IPS-18c (cell line): ENCODE results near the gene PLCE1.

ENCODE experiments used
- H3K4me3 ChIP-seq: 2 replicates; pipeline ENCODE4 v1.7.0; 2013; ENCODE audit warnings: low read depth, mild to moderate bottlenecking, low read length, moderate library complexity; ENCODE audit not compliant: insufficient read depth
- H3K9me3 ChIP-seq: one replicate; pipeline ENCODE4 v1.6.1; 2013; ENCODE audit warnings: mild to moderate bottlenecking, low read length, moderate library complexity; ENCODE audit not compliant: control insufficient read depth, insufficient read depth

Gene PLCE1

GRCh38 chr10:93991114-93991513 lies 2.6 kb upstream of the PLCE1 start:
- Histone ChIP-seq H3K4me3 (no peak overlapping the region), H3K9me3 (no peaks in the 10 kb centered on the region)

- no peak overlapping the region for H3K4me3 ChIP-seq
- no peaks in the 10 kb centered on the region for H3K9me3 ChIP-seq
Measured at GRCh38 chr10:93991596-93992284, 2.0 kb upstream of the PLCE1 start.

GRCh38 chr10:93992400-93993030 lies 1.2 kb upstream of the PLCE1 start:
- Histone ChIP-seq H3K4me3 (no peak overlapping the region), H3K9me3 (no peaks in the 10 kb centered on the region)

- H3K4me3 ChIP-seq = peak overlapping the region; percentile 49
- H3K9me3 ChIP-seq = no peaks in the 10 kb centered on the region
Measured at GRCh38 chr10:93993414-93993781, 333 bp upstream of the PLCE1 start.

- H3K4me3 ChIP-seq = peak overlapping the region; percentile 68
- H3K9me3 ChIP-seq = no peaks in the 10 kb centered on the region
Measured at GRCh38 chr10:93994438-93994801, 689 bp downstream of the PLCE1 start.

GRCh38 chr10:93995182-93995581 lies 1.5 kb downstream of the PLCE1 start:
- Histone ChIP-seq H3K9me3 (no peaks in the 10 kb centered on the region), H3K4me3 (no peak overlapping the region)

GRCh38 chr10:93995598-93996271 lies 2.0 kb downstream of the PLCE1 start:
- H3K4me3 ChIP-seq = no peak overlapping the region

GRCh38 chr10:93996551-93996950 lies 2.8 kb downstream of the PLCE1 start:
- Histone ChIP-seq H3K9me3 (no peaks in the 10 kb centered on the region), H3K4me3 (no peak overlapping the region)

More at GRCh38 chr10:93995598-93996271, 2.0 kb downstream of the PLCE1 start:
- H3K9me3 ChIP-seq = no peaks in the 10 kb centered on the region

- no peak overlapping the region for H3K4me3 ChIP-seq
- H3K9me3 ChIP-seq = no peaks in the 10 kb centered on the region
Measured at GRCh38 chr10:93997546-93997945, 3.8 kb downstream of the PLCE1 start.

- no peaks in the 10 kb centered on the region for H3K9me3 ChIP-seq
- H3K4me3 ChIP-seq = no peak overlapping the region
Measured at GRCh38 chr10:93999401-93999851, 5.7 kb downstream of the PLCE1 start.

- Histone ChIP-seq H3K9me3 (no peaks in the 10 kb centered on the region), H3K4me3 (no peak overlapping the region)
Measured at GRCh38 chr10:94000638-94001415, 7.1 kb downstream of the PLCE1 start.

GRCh38 chr10:94001416-94001810 lies 7.7 kb downstream of the PLCE1 start:
- Histone ChIP-seq H3K9me3 (no peaks in the 10 kb centered on the region), H3K4me3 (no peak overlapping the region)

GRCh38 chr10:94002156-94002555 lies 8.4 kb downstream of the PLCE1 start:
- no peaks in the 10 kb centered on the region for H3K9me3 ChIP-seq
- H3K4me3 ChIP-seq = no peak overlapping the region

GRCh38 chr10:94003488-94003887 lies 9.8 kb downstream of the PLCE1 start:
- H3K4me3 ChIP-seq = no peak overlapping the region
- no peaks in the 10 kb centered on the region for H3K9me3 ChIP-seq

- Histone ChIP-seq H3K9me3 (peaks cover 3% of the 10 kb centered on the region), H3K4me3 (no peak overlapping the region)
Measured at GRCh38 chr10:94005050-94005449, 11.3 kb downstream of the PLCE1 start.

- H3K9me3 ChIP-seq = peaks cover 3% of the 10 kb centered on the region
- no peak overlapping the region for H3K4me3 ChIP-seq
Measured at GRCh38 chr10:94006591-94007550, 13.1 kb downstream of the PLCE1 start.

GRCh38 chr10:94008526-94008925 lies 14.8 kb downstream of the PLCE1 start:
- H3K9me3 ChIP-seq = peaks cover 3% of the 10 kb centered on the region

More at GRCh38 chr10:94008526-94008925, 14.8 kb downstream of the PLCE1 start:
- no peak overlapping the region for H3K4me3 ChIP-seq
